NCI-H2081 treated with DMSO at 0.1 percent for 48 hours (cell line): ENCODE results near the gene LUZP1.

Experiments
- DNase-seq: peaks from one replicate; lab custom pipeline; 2025; lab: John Stamatoyannopoulos, UW

The LUZP1 gene

GRCh38 chr1:23083714-23084480, 84.8 kb downstream of the LUZP1 start:
- no peak for DNase-seq

GRCh38 chr1:23081376-23081775, 87.3 kb downstream of the LUZP1 start:
- no peak for DNase-seq

- DNase-seq: no peak
These were observed 87.8 kb downstream of the LUZP1 start for GRCh38 chr1:23080885-23081284.

- DNase-seq: no peak
These were observed 89.6 kb downstream of the LUZP1 start for GRCh38 chr1:23079025-23079424.

- DNase-seq: no peak
These were observed 94.6 kb downstream of the LUZP1 start for GRCh38 chr1:23074012-23074411.

- DNase-seq: no peak
These were observed 99.0 kb downstream of the LUZP1 start for GRCh38 chr1:23069675-23070074.

- DNase-seq: no peak
These were observed 99.5 kb downstream of the LUZP1 start for GRCh38 chr1:23069149-23069548.

GRCh38 chr1:23066075-23066474, 102.6 kb downstream of the LUZP1 start:
- DNase-seq: no peak

- no peak for DNase-seq
These were observed 103.3 kb downstream of the LUZP1 start for GRCh38 chr1:23065385-23065784.

- no peak for DNase-seq
These were observed 106.4 kb downstream of the LUZP1 start for GRCh38 chr1:23062271-23062670.

- DNase-seq: no peak
These were observed 111.4 kb downstream of the LUZP1 start for GRCh38 chr1:23057301-23057700.

- DNase-seq: no peak
These were observed 117.3 kb downstream of the LUZP1 start for GRCh38 chr1:23051290-23051909.

GRCh38 chr1:23050201-23050600, 118.5 kb downstream of the LUZP1 start:
- no peak for DNase-seq

- DNase-seq: no peak
These were observed 124.6 kb downstream of the LUZP1 start for GRCh38 chr1:23044035-23044434.

- DNase-seq: no peak
These were observed 128.1 kb downstream of the LUZP1 start for GRCh38 chr1:23040509-23040908.

- no peak for DNase-seq
These were observed 129.3 kb downstream of the LUZP1 start for GRCh38 chr1:23039308-23039826.

- DNase-seq: no peak
These were observed 131.4 kb downstream of the LUZP1 start for GRCh38 chr1:23037081-23037740.

- DNase-seq: no peak
These were observed 132.7 kb downstream of the LUZP1 start for GRCh38 chr1:23035823-23036452.
